WERI-Rb-1 (cell line): ENCODE results near the gene MDGA2.

Experiments
- DNase-seq: peaks from one replicate; pipeline ENCODE4 v3.0.0-alpha.2; 2020
- H3K27ac ChIP-seq: fragments of 250-450 bp; sonication (Bioruptor Pico); 2 replicates; pipeline ENCODE4 v1.5.1; 2020; ENCODE audit warnings: mild to moderate bottlenecking, moderate library complexity
- H3K27me3 ChIP-seq: fragments of 250-450 bp; sonication (Bioruptor Pico); 2 replicates; pipeline ENCODE4 v1.5.1; 2021; ENCODE audit warnings: mild to moderate bottlenecking, low read depth, moderate library complexity; ENCODE audit not compliant: insufficient read depth, severe bottlenecking
- H3K36me3 ChIP-seq: fragments of 250-450 bp; sonication (Bioruptor Pico); 2 replicates; pipeline ENCODE4 v1.5.1; 2020; ENCODE audit warnings: mild to moderate bottlenecking, moderate library complexity
- H3K4me3 ChIP-seq: 2 replicates; pipeline ENCODE4 v1.5.1; 2011; ENCODE audit warnings: low read depth, mild to moderate bottlenecking, control low read depth, low read length
- H3K9me3 ChIP-seq: fragments of 250-450 bp; sonication (Bioruptor Pico); 2 replicates; pipeline ENCODE4 v1.5.1; 2021; ENCODE audit warnings: mild to moderate bottlenecking, moderate library complexity; ENCODE audit not compliant: severe bottlenecking
- CTCF ChIP-seq: IDR thresholded peaks from 2 replicates; pipeline ENCODE4 v1.5.1; 2011; ENCODE audit warnings: low read depth, mild to moderate bottlenecking, control low read depth, inconsistent platforms, low read length

Gene MDGA2

GRCh38 chr14:46820291-46820690, 855.1 kb downstream of the MDGA2 start:
- Histone ChIP-seq H3K36me3 (no peaks in the 10 kb centered on the region), H3K27me3 (no peaks in the 10 kb centered on the region), H3K27ac (no peak overlapping the region), H3K9me3 (no peaks in the 10 kb centered on the region), H3K4me3 (no peak overlapping the region)
- no peak for DNase-seq
- TF ChIP-seq CTCF: no peak

GRCh38 chr14:46819117-46819516, 856.3 kb downstream of the MDGA2 start:
- H3K36me3 ChIP-seq: no peaks in the 10 kb centered on the region
- DNase-seq: no peak

GRCh38 chr14:46818147-46818546, 857.3 kb downstream of the MDGA2 start:
- Histone ChIP-seq H3K27ac (no peak overlapping the region), H3K4me3 (no peak overlapping the region), H3K36me3 (no peaks in the 10 kb centered on the region), H3K9me3 (no peaks in the 10 kb centered on the region), H3K27me3 (no peaks in the 10 kb centered on the region)
- no peak for DNase-seq
- TF ChIP-seq CTCF: no peak

More at GRCh38 chr14:46819117-46819516, 856.3 kb downstream of the MDGA2 start:
- H3K27ac ChIP-seq: no peak overlapping the region
- no peak for TF ChIP-seq CTCF
- H3K9me3 ChIP-seq: no peaks in the 10 kb centered on the region
- no peak overlapping the region for H3K4me3 ChIP-seq
- no peaks in the 10 kb centered on the region for H3K27me3 ChIP-seq

- no peaks in the 10 kb centered on the region for H3K36me3 ChIP-seq
- no peak for DNase-seq
- H3K4me3 ChIP-seq: no peak overlapping the region
- no peak overlapping the region for H3K27ac ChIP-seq
- no peak for TF ChIP-seq CTCF
- H3K9me3 ChIP-seq: no peaks in the 10 kb centered on the region
- no peaks in the 10 kb centered on the region for H3K27me3 ChIP-seq
Measured at GRCh38 chr14:46793144-46793543, 882.3 kb downstream of the MDGA2 start.
